ENCODE results near the gene RTEL1.

Gene RTEL1

GRCh38 chr20:63701329-63702035 lies 43.4 kb downstream of the RTEL1 start:
- H3K9me3 ChIP-seq = no peaks in the 10 kb centered on the region
- peaks cover 11 to 60% (median 50%) of the 10 kb centered on the region in 3 donors for H3K36me3 ChIP-seq
- peaks cover 0 to 43% (median 37%) of the 10 kb centered on the region in 4 donors for H3K4me1 ChIP-seq
- no peak overlapping the region for H3K4me3 ChIP-seq
- intact Hi-C loops (cut with DNase I; ENCODE audit: low total_unique reads) = no loop called here
- no peaks in the 10 kb centered on the region for H3K27me3 ChIP-seq
- H3K27ac ChIP-seq = no peak overlapping the region
- peak in 1 of 2 donors; percentile 62 for DNase-seq
- no peak for TF ChIP-seq CTCF (IDR thresholded peaks at IDR 0.05)

DNA sequence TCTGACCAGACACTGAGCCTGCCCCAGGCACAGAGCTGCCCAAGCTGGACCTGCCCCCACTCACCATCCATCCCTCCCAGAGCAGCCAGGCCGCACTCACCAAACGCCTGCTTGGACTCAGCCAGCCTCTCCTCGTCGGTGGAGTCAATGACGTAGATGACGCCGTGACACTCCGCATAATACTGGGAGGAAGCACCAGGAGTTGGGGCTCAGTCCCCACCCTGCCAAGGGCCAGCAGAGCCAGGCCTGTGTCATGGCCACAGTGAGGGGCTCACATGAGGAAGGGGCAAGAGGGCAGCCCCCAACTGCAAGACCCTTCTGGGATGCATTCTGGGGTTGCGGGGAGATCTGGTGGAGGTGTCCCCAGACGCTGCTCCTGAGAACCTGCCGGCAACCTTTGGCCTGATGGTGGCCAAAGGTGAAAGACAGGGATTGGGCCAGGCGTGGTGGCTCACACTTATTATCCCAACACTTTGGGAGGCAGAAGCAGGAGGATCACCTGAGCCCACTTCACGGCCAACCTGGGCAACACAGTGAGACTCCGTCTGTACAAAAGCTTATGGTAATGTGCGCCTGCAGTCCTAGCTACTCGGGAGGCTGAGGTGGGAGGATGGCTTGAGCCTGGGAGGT lies 44.0 kb downstream of the RTEL1 start:
- no peaks in the 10 kb centered on the region for H3K9me3 ChIP-seq
- TF ChIP-seq CTCF (IDR thresholded peaks at IDR 0.05) = no peak
- DNase-seq = peak in 1 of 2 donors; percentile 59
- no peaks in the 10 kb centered on the region for H3K27me3 ChIP-seq
- peaks cover 0 to 43% (median 36%) of the 10 kb centered on the region in 4 donors for H3K4me1 ChIP-seq
- intact Hi-C loops (cut with DNase I; ENCODE audit: low total_unique reads) = no loop called here
- H3K27ac ChIP-seq = no peak overlapping the region
- peaks cover 11 to 60% (median 50%) of the 10 kb centered on the region in 3 donors for H3K36me3 ChIP-seq
- H3K4me3 ChIP-seq = no peak overlapping the region

- no peak overlapping the region for H3K27ac ChIP-seq
- no peaks in the 10 kb centered on the region for H3K9me3 ChIP-seq
- peak in 1 of 2 donors; percentile 56 for DNase-seq
- peaks cover 11 to 60% (median 44%) of the 10 kb centered on the region in 3 donors for H3K36me3 ChIP-seq
- no peaks in the 10 kb centered on the region for H3K27me3 ChIP-seq
- peaks cover 0 to 36% (median 31%) of the 10 kb centered on the region in 4 donors for H3K4me1 ChIP-seq
- no peak overlapping the region for H3K4me3 ChIP-seq
- intact Hi-C loops (cut with DNase I; ENCODE audit: low total_unique reads) = no loop called here
- no peak for TF ChIP-seq CTCF (IDR thresholded peaks at IDR 0.05)
These were observed 44.8 kb downstream of the RTEL1 start for GRCh38 chr20:63702751-63703470.

GRCh38 chr20:63703471-63703975 lies 45.4 kb downstream of the RTEL1 start:
- Histone ChIP-seq H3K4me1 (peaks cover 0 to 34% (median 28%) of the 10 kb centered on the region in 4 donors), H3K9me3 (no peaks in the 10 kb centered on the region), H3K27ac (no peak overlapping the region), H3K4me3 (no peak overlapping the region), H3K36me3 (peaks cover 11 to 60% (median 44%) of the 10 kb centered on the region in 3 donors), H3K27me3 (no peaks in the 10 kb centered on the region)
- intact Hi-C loops (cut with DNase I; ENCODE audit: low total_unique reads) = no loop called here
- DNase-seq = peak; percentile 20 to 61
- TF ChIP-seq CTCF (IDR thresholded peaks at IDR 0.05) = no peak

DNA sequence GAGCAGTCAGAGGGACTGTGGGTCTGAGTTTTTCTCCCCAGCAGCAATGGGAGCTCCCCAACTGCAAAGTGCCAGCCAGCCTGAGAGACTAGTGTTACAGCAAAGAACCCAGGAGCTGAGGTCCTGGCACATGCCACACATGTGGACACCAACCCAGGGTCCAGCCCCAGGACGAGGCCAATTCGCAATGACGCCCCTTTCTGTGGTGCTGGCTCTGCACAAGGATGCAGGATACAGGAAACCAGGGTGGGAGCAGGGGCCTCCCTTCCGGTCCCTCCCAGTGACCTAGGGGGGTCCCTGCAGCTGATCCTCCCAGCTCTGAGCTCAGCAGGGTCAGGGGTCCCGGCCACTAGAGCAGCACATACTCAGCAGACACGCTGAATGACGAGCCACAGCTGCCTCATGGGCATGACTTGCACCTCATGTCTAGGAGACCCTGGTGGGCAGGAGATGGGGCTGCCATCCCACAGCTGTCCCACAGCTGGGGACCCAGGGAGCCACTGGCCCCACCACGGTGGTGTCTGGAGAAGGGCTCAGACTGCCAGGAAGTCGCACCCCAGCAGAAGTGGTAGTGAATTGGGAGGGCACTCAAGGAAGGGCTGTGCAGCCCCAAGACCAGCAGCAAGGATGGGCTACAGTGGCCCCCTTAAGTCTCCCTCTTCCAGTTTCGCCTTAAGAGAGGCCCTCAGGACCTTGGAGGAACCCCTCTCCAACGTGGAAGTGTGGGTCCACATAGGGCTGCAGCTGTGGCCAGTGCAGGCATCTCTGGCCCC lies 46.0 kb downstream of the RTEL1 start:
- H3K9me3 ChIP-seq = no peaks in the 10 kb centered on the region
- peaks cover 0 to 34% (median 28%) of the 10 kb centered on the region in 4 donors for H3K4me1 ChIP-seq
- peak in 1 of 2 donors; percentile 57 for DNase-seq
- no peak overlapping the region for H3K27ac ChIP-seq
- H3K27me3 ChIP-seq = no peaks in the 10 kb centered on the region
- no peak for TF ChIP-seq CTCF (IDR thresholded peaks at IDR 0.05)
- H3K36me3 ChIP-seq = peaks cover 11 to 65% (median 41%) of the 10 kb centered on the region in 3 donors
- H3K4me3 ChIP-seq = no peak overlapping the region
- intact Hi-C loops (cut with DNase I; ENCODE audit: low total_unique reads) = no loop called here
